Upper lobe of right lung (tissue), 1 donor: Measurements from ENCODE around the gene PPP2R5C. TPM values are rescaled to one million over a fixed set of nuclear protein-coding genes. Genes with fewer than 3 reads are reported as not detected.

Source experiments
- ATAC-seq: fragments of 200-7000 bp; cut with Tn5 transposase; one replicate; pipeline ENCODE4 v1.9.1; 2020; ENCODE audit warnings: mild to moderate bottlenecking, moderate library complexity
- DNase-seq: peaks from one replicate; pipeline ENCODE4 v3.0.0-alpha.2; 2020
- H3K27ac ChIP-seq: fragments of 200-600 bp; one replicate; pipeline ENCODE4 v1.8.0; 2022
- H3K27me3 ChIP-seq: fragments of 200-600 bp; one replicate; pipeline ENCODE4 v1.8.0; 2022; ENCODE audit warnings: mild to moderate bottlenecking
- H3K36me3 ChIP-seq: fragments of 200-600 bp; one replicate; pipeline ENCODE4 v1.8.0; 2022
- H3K4me1 ChIP-seq: fragments of 200-600 bp; one replicate; pipeline ENCODE4 v1.8.0; 2022
- H3K4me3 ChIP-seq: fragments of 200-600 bp; one replicate; pipeline ENCODE4 v1.8.0; 2022; ENCODE audit warnings: mild to moderate bottlenecking
- H3K9me3 ChIP-seq: fragments of 200-600 bp; one replicate; pipeline ENCODE4 v1.8.0; 2022
- intact Hi-C: fragments of 100-400 bp; cut with DNase I; formaldehyde crosslinking; loops from one replicate; pipeline ENCODE4 v1.11.0; 2022
- total RNA-seq: library from RNA; stranded (reverse); fragmentation: NEBNext Ultra II Directional; extraction: Animal tissue kit (Norgen Biotek cat#: 25700); gene quantifications from one replicate; pipeline ENCODE4 v1.2.1, GENCODE V29; 2021
- TF ChIP-seq, protein P1 (sequence below): fragments of 200-600 bp; IDR thresholded peaks from one replicate; pipeline ENCODE4 v1.8.0; 2022; ENCODE audit warnings: antibody characterized with exemption
- donor health status: DM: no; HTN: yes; CAD: no; lungs with severe emphysema.

PPP2R5C gene
- total RNA-seq, 1 donor from 2014 or later, result 165 TPM

DNA sequence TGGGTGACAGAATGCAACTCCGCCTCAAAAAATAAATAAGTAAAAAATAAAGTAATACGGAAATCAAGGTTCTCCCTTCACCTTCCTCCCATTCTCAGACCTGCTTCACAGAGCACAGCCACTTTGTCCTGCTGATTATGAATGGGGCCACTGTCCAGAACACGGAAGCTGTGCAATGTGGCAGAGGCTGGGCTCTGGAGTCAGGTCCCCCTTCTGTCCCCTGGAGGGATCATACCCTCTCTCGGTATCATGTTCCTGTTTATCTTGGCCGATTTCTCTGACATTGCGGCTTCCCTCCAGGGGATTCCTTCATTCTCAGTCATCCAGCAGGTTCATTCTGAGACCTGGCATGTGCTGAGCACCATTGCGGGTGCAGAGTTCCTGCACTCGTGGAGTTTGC lies 11.3 kb downstream of the PPP2R5C start:
- Histone ChIP-seq H3K27ac (no peak overlapping the region), H3K4me3 (no peak overlapping the region), H3K9me3 (no peaks in the 10 kb centered on the region), H3K27me3 (no peaks in the 10 kb centered on the region), H3K4me1 (no peaks in the 10 kb centered on the region), H3K36me3 (no peaks in the 10 kb centered on the region)
- intact Hi-C loops, result no loop called here
- DNase-seq (no peak), ATAC-seq (no peak)
- TF ChIP-seq, protein P1, sequence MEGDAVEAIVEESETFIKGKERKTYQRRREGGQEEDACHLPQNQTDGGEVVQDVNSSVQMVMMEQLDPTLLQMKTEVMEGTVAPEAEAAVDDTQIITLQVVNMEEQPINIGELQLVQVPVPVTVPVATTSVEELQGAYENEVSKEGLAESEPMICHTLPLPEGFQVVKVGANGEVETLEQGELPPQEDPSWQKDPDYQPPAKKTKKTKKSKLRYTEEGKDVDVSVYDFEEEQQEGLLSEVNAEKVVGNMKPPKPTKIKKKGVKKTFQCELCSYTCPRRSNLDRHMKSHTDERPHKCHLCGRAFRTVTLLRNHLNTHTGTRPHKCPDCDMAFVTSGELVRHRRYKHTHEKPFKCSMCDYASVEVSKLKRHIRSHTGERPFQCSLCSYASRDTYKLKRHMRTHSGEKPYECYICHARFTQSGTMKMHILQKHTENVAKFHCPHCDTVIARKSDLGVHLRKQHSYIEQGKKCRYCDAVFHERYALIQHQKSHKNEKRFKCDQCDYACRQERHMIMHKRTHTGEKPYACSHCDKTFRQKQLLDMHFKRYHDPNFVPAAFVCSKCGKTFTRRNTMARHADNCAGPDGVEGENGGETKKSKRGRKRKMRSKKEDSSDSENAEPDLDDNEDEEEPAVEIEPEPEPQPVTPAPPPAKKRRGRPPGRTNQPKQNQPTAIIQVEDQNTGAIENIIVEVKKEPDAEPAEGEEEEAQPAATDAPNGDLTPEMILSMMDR, result no peak

DNA sequence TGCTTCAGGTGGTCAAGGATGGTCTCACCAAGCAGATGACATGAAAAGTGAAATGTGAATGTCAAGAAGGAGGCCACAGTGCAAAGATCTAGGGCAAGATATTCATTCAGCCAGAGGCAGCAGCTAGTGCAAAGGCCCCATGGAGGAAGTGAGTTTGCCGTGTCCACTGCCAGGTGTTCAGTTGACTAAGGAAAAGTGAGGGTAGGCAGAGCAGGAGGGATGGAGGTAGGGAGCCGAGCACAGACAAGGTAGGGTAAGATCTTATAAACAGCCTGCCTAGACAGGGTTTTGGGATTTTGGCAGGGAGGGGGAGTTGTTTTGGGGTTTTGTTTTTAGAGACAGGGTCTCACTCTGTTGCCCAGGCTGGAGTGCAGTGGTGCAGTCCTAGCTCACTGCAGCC lies 11.9 kb downstream of the PPP2R5C start:
- no peaks in the 10 kb centered on the region for H3K4me1 ChIP-seq
- H3K9me3 ChIP-seq, result no peaks in the 10 kb centered on the region
- H3K4me3 ChIP-seq, result no peak overlapping the region
- ATAC-seq (no peak), DNase-seq (no peak)
- H3K36me3 ChIP-seq, result no peaks in the 10 kb centered on the region
- H3K27ac ChIP-seq, result no peak overlapping the region
- TF ChIP-seq, protein P1, result no peak
- intact Hi-C loops, result no loop called here
- H3K27me3 ChIP-seq, result no peaks in the 10 kb centered on the region

DNA sequence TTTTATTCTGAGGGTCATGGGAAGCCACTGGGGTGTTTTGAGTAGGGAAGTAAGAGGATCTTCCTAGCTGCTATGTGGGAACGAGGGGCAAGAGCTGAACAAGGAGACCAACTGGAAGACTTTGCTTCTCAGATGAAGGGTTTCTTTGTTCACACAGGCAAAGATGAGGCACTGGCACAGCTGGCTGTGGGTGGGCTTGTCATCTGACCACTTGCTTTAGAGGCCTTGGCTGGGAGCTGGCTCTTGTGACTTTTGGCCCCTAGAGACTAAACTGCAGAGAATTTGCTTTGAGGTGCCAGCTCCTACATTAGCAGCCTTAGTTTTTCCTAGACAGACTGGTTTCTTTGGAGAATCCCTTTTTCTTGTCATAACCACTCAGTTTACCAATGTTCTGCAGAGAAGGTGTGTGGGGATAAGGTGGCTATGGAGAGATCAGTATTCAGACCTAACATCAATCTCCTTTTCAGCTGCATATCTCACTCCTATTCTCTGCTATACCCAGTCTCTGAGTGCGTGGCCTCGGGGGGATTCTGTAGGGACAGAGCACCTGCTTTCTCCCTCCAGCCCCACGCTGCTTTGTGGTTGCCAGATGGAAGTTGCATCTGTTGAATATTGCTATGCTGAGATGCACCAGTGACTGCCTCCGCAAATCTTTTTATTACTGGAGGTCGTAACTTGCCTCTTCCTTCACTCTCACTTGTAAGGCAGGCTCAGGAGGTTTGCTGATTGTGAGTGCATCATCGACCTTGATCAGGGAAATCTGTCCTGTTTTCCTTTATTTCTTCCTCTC lies 12.7 kb downstream of the PPP2R5C start:
- H3K36me3 ChIP-seq, result no peaks in the 10 kb centered on the region
- TF ChIP-seq, protein P1, result no peak
- no peak for DNase-seq
- ATAC-seq, result no peak
- no peaks in the 10 kb centered on the region for H3K9me3 ChIP-seq
- H3K27ac ChIP-seq, result no peak overlapping the region
- intact Hi-C loops, result no loop called here
- H3K4me3 ChIP-seq, result no peak overlapping the region
- H3K27me3 ChIP-seq, result no peaks in the 10 kb centered on the region
- H3K4me1 ChIP-seq, result no peaks in the 10 kb centered on the region

DNA sequence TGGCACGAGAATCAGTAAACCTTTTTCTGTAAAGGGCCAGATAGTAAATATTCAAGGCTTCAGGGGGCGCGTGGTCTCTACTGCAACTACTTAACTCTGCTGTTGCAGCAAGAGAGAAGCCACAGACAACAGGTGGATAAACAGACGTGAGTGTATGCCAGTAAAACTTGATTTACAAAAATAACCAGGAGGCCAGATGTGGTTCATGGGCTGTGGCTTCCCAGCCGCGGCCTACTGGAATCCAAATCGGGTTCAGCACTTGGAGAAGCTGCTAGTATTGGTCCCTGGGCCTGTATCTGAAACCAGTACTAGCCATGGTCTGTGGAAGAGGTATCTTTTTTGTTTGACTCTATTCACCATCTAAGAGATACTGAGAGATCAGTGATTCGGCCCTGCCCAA lies 13.3 kb downstream of the PPP2R5C start:
- no peak for ATAC-seq
- no peaks in the 10 kb centered on the region for H3K36me3 ChIP-seq
- no peaks in the 10 kb centered on the region for H3K4me1 ChIP-seq
- intact Hi-C loops, result no loop called here
- no peak for DNase-seq
- H3K9me3 ChIP-seq, result no peaks in the 10 kb centered on the region
- no peaks in the 10 kb centered on the region for H3K27me3 ChIP-seq
- no peak overlapping the region for H3K4me3 ChIP-seq
- no peak overlapping the region for H3K27ac ChIP-seq
- TF ChIP-seq, protein P1, result no peak

DNA sequence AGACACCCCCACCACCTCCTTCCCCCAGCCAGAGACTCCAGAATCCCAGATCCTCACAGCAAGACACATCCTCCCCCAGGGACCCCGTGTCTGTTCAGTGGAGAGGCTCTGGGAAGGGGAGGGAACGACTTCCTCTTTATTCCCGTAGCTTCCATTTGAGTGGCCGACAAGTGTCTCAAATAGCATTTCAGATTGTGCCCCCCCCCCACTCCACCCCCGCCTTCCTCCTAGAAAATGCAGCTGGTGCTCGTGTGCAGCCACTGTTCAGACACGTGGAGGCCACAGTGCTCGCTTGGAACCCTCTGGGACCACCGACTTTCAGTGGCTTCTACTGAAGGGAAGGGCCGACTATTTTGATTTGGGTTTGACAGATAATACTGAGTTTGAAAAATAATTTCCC lies 14.3 kb downstream of the PPP2R5C start:
- intact Hi-C loops, result no loop called here
- ATAC-seq, result peak; percentile 39
- Histone ChIP-seq H3K36me3 (no peaks in the 10 kb centered on the region), H3K9me3 (no peaks in the 10 kb centered on the region), H3K27me3 (no peaks in the 10 kb centered on the region), H3K4me3 (no peak overlapping the region), H3K27ac (no peak overlapping the region), H3K4me1 (peaks cover 4% of the 10 kb centered on the region)
- TF ChIP-seq, protein P1, result no peak
- DNase-seq, result no peak
